SK-N-SH treated with all-trans-retinoic acid at 6 μM for 48 hours (cell line): ENCODE data around the gene ZCWPW2.
A peak's percentile ranks its signal among the peaks of the same experiment; 100 is the strongest.

ENCODE experiments used
- ATAC-seq: fragments of 200-7000 bp; cut with Tn5 transposase; 3 replicates; pipeline ENCODE4 v1.9.1; 2020; ENCODE audit warnings: mild to moderate bottlenecking, moderate library complexity
- BACH2 ChIP-seq: fragments of 250-450 bp; sonication (Bioruptor Pico); IDR thresholded peaks from 2 replicates; pipeline ENCODE4 v1.9.0; 2021; ENCODE audit warnings: mild to moderate bottlenecking, borderline replicate concordance
- CSDC2 ChIP-seq: fragments of 250-450 bp; sonication (Bioruptor Pico); IDR thresholded peaks from 2 replicates; pipeline ENCODE4 v1.5.0; 2020; ENCODE audit warnings: mild to moderate bottlenecking, moderate library complexity
- ESRRG ChIP-seq: fragments of 250-450 bp; sonication (Bioruptor Pico); IDR thresholded peaks from 2 replicates; pipeline ENCODE4 v1.6.1; 2021; ENCODE audit warnings: mild to moderate bottlenecking
- GLIS3 ChIP-seq: fragments of 250-450 bp; sonication (Bioruptor Pico); IDR thresholded peaks from 2 replicates; pipeline ENCODE4 v1.5.0; 2020; ENCODE audit warnings: mild to moderate bottlenecking, moderate library complexity
- ISL1 ChIP-seq: fragments of 250-450 bp; sonication (Bioruptor Pico); IDR thresholded peaks from 2 replicates; pipeline ENCODE4 v2.1.2; 2022; ENCODE audit warnings: mild to moderate bottlenecking, moderate library complexity
- OSR1 ChIP-seq: fragments of 250-450 bp; sonication (Bioruptor Pico); IDR thresholded peaks from 2 replicates; pipeline ENCODE4 v1.8.0; 2022; ENCODE audit warnings: moderate library complexity, mild to moderate bottlenecking, inconsistent platforms
- PPARA ChIP-seq: fragments of 250-450 bp; sonication (Bioruptor Pico); IDR thresholded peaks from 2 replicates; pipeline ENCODE4 v1.5.0; 2020; ENCODE audit warnings: mild to moderate bottlenecking, borderline replicate concordance
- RARB ChIP-seq: fragments of 250-450 bp; sonication (Bioruptor Pico); IDR thresholded peaks from 2 replicates; pipeline ENCODE4 v1.8.0; 2021; ENCODE audit warnings: mild to moderate bottlenecking, moderate library complexity
- SNAI2 ChIP-seq: fragments of 250-450 bp; sonication (Bioruptor Pico); IDR thresholded peaks from 2 replicates; pipeline ENCODE4 v1.5.0; 2020; ENCODE audit warnings: mild to moderate bottlenecking, moderate library complexity
- TCF4 ChIP-seq: fragments of 250-450 bp; sonication (Bioruptor Pico); IDR thresholded peaks from 2 replicates; pipeline ENCODE4 v1.8.0; 2021; ENCODE audit warnings: mild to moderate bottlenecking, moderate library complexity, borderline replicate concordance
- ZC3H10 ChIP-seq: fragments of 250-450 bp; sonication (Bioruptor Pico); IDR thresholded peaks from 2 replicates; pipeline ENCODE4 v1.5.1; 2021; ENCODE audit warnings: mild to moderate bottlenecking, moderate library complexity
- ZFP30 ChIP-seq: fragments of 450-650 bp; formaldehyde crosslinking; IDR thresholded peaks from 2 replicates; pipeline ENCODE4 v1.5.0; 2022; ENCODE audit warnings: mild to moderate bottlenecking, moderate library complexity
- ZNF565 ChIP-seq: fragments of 450-650 bp; formaldehyde crosslinking; conservative IDR thresholded peaks from 2 replicates; pipeline ENCODE4 v1.5.0; 2020; ENCODE audit warnings: low read depth, mild to moderate bottlenecking, moderate library complexity
- ZNF70 ChIP-seq: fragments of 450-650 bp; formaldehyde crosslinking; IDR thresholded peaks from 2 replicates; pipeline ENCODE4 v1.5.0; 2020; ENCODE audit warnings: mild to moderate bottlenecking, moderate library complexity
- ZNF8 ChIP-seq: fragments of 450-650 bp; formaldehyde crosslinking; IDR thresholded peaks from 2 replicates; pipeline ENCODE4 v1.5.0; 2020; ENCODE audit warnings: mild to moderate bottlenecking, moderate library complexity
- TF ChIP-seq, protein P1 (sequence below): fragments of 250-450 bp; sonication (Bioruptor Pico); IDR thresholded peaks from 2 replicates; pipeline ENCODE4 v1.5.1; 2020; ENCODE audit warnings: low read depth, mild to moderate bottlenecking, moderate library complexity
- TF ChIP-seq, protein P2 (sequence below): fragments of 250-450 bp; sonication (Bioruptor Pico); IDR thresholded peaks from 2 replicates; pipeline ENCODE4 v1.8.0; 2020; ENCODE audit warnings: mild to moderate bottlenecking, moderate library complexity, borderline replicate concordance
- TF ChIP-seq, protein P3 (sequence below): fragments of 250-450 bp; sonication (Bioruptor Pico); IDR thresholded peaks from 2 replicates; pipeline ENCODE4 v1.5.0; 2020; ENCODE audit warnings: mild to moderate bottlenecking, moderate library complexity
- TF ChIP-seq, protein P4 (sequence below): fragments of 250-450 bp; sonication (Bioruptor Pico); IDR thresholded peaks from 2 replicates; pipeline ENCODE4 v1.8.0; 2021; ENCODE audit warnings: low read depth, mild to moderate bottlenecking, moderate library complexity, borderline replicate concordance

ZCWPW2 gene

DNA sequence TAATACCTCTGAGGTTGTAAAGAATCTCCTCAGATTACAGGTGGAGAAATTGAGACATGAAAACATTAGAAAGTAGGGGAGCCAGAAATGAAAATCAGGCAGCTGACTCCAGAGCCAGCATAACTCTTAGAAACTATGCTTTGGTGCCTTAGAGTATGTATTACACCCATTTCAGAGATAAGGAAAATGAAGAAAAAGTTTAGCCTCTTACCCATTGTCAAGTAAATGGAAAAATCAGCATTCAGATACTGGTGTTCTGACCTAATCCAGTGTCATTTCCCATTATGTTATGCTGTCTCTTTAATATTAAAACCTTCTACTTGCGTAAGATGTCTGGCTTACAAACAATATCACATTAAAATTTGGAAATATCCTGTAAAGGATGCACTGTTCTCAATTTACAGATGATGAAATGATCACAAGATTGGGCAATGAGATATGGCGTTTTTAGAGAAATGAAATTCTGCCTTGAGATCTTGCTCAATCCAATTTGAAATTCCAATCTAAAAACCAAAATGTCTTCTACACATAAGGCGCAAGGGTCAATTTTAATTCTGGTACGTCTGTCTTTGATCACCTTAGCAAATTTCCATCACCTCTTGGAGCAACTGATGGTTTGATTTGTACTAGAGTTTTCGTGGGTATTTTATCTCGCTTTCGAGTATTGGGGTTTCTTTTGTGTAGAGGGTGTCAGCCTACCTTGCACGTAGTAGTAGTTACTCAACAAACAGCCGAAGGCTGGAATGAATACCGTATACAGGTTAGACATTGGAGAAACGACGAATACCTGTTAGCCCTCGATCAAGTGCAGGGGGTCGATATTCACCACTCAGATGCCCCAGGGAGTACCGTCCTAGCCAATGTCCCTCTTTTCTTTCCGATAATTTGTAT, 902 bp upstream of the ZCWPW2 start:
- ATAC-seq = no peak
- TF ChIP-seq ISL1 (CRISPR knock-in tag) (peak; percentile 8; the same call in 1 of the 2 replicates), TCF4 (CRISPR knock-in tag) (no peak), ZFP30 (CRISPR knock-in tag) (no peak)

DNA sequence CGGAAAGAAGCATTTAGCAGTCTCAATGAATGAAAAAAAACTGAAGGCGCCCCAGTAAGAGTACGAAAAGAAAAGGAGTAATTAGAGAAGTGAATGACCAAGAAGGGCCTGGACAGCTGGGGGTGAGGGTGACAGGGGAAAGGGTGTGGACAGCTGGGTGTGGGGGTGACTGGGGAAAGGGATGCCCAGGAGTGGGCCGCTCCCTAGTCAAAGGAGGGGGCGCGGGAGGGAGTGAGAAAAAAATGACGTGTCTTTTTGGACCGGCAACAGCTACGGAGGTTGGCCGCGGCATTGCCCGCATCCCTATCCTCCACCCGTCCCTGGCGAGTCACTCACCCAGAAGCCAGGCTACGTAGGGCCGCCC, 274 bp upstream of the ZCWPW2 start:
- ATAC-seq = peak; percentile 87
- no peak for TF ChIP-seq TCF4 (CRISPR knock-in tag)
- TF ChIP-seq CSDC2 = no peak
- TF ChIP-seq ZFP30 (CRISPR knock-in tag) = no peak
- no peak for TF ChIP-seq ZNF70 (CRISPR knock-in tag)
- TF ChIP-seq BACH2 (CRISPR knock-in tag) = no peak
- no peak for TF ChIP-seq OSR1
- TF ChIP-seq ZNF565 (CRISPR knock-in tag) = no peak
- no peak for TF ChIP-seq RARB (CRISPR knock-in tag)
- no peak for TF ChIP-seq GLIS3
- TF ChIP-seq, protein P1, sequence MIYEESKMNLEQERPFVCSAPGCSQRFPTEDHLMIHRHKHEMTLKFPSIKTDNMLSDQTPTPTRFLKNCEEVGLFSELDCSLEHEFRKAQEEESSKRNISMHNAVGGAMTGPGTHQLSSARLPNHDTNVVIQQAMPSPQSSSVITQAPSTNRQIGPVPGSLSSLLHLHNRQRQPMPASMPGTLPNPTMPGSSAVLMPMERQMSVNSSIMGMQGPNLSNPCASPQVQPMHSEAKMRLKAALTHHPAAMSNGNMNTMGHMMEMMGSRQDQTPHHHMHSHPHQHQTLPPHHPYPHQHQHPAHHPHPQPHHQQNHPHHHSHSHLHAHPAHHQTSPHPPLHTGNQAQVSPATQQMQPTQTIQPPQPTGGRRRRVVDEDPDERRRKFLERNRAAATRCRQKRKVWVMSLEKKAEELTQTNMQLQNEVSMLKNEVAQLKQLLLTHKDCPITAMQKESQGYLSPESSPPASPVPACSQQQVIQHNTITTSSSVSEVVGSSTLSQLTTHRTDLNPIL (CRISPR knock-in tag) = no peak
- TF ChIP-seq ZC3H10 (CRISPR knock-in tag) = no peak
- no peak for TF ChIP-seq SNAI2 (CRISPR knock-in tag)
- no peak for TF ChIP-seq ESRRG (CRISPR knock-in tag)
- TF ChIP-seq, protein P2, sequence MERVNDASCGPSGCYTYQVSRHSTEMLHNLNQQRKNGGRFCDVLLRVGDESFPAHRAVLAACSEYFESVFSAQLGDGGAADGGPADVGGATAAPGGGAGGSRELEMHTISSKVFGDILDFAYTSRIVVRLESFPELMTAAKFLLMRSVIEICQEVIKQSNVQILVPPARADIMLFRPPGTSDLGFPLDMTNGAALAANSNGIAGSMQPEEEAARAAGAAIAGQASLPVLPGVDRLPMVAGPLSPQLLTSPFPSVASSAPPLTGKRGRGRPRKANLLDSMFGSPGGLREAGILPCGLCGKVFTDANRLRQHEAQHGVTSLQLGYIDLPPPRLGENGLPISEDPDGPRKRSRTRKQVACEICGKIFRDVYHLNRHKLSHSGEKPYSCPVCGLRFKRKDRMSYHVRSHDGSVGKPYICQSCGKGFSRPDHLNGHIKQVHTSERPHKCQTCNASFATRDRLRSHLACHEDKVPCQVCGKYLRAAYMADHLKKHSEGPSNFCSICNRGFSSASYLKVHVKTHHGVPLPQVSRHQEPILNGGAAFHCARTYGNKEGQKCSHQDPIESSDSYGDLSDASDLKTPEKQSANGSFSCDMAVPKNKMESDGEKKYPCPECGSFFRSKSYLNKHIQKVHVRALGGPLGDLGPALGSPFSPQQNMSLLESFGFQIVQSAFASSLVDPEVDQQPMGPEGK (CRISPR knock-in tag) = no peak
- TF ChIP-seq, protein P3, sequence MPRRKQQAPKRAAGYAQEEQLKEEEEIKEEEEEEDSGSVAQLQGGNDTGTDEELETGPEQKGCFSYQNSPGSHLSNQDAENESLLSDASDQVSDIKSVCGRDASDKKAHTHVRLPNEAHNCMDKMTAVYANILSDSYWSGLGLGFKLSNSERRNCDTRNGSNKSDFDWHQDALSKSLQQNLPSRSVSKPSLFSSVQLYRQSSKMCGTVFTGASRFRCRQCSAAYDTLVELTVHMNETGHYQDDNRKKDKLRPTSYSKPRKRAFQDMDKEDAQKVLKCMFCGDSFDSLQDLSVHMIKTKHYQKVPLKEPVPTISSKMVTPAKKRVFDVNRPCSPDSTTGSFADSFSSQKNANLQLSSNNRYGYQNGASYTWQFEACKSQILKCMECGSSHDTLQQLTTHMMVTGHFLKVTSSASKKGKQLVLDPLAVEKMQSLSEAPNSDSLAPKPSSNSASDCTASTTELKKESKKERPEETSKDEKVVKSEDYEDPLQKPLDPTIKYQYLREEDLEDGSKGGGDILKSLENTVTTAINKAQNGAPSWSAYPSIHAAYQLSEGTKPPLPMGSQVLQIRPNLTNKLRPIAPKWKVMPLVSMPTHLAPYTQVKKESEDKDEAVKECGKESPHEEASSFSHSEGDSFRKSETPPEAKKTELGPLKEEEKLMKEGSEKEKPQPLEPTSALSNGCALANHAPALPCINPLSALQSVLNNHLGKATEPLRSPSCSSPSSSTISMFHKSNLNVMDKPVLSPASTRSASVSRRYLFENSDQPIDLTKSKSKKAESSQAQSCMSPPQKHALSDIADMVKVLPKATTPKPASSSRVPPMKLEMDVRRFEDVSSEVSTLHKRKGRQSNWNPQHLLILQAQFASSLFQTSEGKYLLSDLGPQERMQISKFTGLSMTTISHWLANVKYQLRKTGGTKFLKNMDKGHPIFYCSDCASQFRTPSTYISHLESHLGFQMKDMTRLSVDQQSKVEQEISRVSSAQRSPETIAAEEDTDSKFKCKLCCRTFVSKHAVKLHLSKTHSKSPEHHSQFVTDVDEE (CRISPR knock-in tag) = no peak
- TF ChIP-seq ISL1 (CRISPR knock-in tag) = no peak
- TF ChIP-seq, protein P4, sequence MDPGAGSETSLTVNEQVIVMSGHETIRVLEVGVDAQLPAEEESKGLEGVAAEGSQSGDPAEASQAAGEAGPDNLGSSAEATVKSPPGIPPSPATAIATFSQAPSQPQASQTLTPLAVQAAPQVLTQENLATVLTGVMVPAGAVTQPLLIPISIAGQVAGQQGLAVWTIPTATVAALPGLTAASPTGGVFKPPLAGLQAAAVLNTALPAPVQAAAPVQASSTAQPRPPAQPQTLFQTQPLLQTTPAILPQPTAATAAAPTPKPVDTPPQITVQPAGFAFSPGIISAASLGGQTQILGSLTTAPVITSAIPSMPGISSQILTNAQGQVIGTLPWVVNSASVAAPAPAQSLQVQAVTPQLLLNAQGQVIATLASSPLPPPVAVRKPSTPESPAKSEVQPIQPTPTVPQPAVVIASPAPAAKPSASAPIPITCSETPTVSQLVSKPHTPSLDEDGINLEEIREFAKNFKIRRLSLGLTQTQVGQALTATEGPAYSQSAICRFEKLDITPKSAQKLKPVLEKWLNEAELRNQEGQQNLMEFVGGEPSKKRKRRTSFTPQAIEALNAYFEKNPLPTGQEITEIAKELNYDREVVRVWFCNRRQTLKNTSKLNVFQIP (CRISPR knock-in tag) = no peak

DNA sequence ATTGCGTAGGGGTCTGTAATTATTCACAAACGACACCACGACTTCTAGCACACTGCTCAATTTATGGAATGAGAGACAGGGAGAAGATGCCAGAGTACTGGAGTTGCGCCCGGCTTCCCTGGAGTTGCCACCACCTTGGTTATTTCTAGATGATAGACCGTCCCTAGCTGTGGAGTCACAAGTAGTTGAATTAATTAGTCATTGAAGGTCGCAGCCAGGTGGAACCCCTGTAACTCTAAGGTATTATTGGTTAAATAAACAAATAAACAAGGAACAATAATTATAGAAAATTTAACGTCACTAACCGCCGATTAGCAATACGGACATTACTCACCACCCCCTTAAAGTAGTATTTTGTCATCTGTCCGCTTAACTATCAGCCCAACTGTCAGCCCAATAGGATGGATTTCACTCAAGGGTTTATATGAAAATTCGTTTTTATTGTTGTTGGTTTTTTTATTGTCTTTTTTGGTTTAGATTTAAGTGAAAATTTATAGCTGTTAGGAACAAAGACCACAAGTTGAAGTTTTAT, 1.0 kb downstream of the ZCWPW2 start:
- TF ChIP-seq PPARA (CRISPR knock-in tag) (no peak), ISL1 (CRISPR knock-in tag) (no peak), ZNF8 (CRISPR knock-in tag) (peak; percentile 68)
- ATAC-seq = peak; percentile 20; the same call in 2 of the 3 replicates

DNA sequence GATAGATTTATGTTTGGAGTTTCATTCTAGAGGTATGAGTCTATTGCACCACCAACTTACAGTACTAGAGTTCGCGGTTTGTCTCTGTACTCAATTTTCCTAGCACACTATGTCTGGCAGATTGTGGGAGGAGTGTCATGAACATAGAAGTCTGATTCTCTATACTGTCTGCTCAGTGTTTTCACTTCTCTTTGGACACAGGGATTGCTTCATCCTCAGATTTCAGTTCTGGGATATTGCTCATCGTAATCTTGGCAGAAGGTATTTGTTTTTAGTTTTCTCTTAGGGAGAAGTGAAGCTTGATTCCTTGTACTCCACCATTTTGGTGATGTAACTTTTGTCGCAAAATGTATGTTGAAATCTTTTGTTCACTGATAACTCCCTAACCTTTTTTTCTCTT, 27.9 kb downstream of the ZCWPW2 start:
- no peak for ATAC-seq
- TF ChIP-seq, protein P1 (CRISPR knock-in tag) = no peak
- no peak for TF ChIP-seq GLIS3
- TF ChIP-seq PPARA (CRISPR knock-in tag) = no peak
- TF ChIP-seq RARB (CRISPR knock-in tag) = no peak
- TF ChIP-seq, protein P4 (CRISPR knock-in tag) = no peak
- TF ChIP-seq, protein P3 (CRISPR knock-in tag) = no peak
- TF ChIP-seq ZFP30 (CRISPR knock-in tag) = no peak
- TF ChIP-seq ZNF8 (CRISPR knock-in tag) = no peak
